Fibroblast of skin of left quadriceps (primary cell): ENCODE results near the gene SLX4IP.
A peak's percentile ranks its signal among the peaks of the same experiment; 100 is the strongest.

Source experiments
- DNase-seq, 2 experiments: peaks; one replicate each; pipeline ENCODE4 v3.0.0-alpha.2; 2013; ENCODE audit warnings: low read depth in 2 of 2

SLX4IP gene

GRCh38 chr20:10521068-10521831 lies 86.1 kb downstream of the SLX4IP start:
- DNase-seq, result no peak

- DNase-seq, result no peak
These were observed 86.7 kb downstream of the SLX4IP start for GRCh38 chr20:10521836-10522235.

DNA sequence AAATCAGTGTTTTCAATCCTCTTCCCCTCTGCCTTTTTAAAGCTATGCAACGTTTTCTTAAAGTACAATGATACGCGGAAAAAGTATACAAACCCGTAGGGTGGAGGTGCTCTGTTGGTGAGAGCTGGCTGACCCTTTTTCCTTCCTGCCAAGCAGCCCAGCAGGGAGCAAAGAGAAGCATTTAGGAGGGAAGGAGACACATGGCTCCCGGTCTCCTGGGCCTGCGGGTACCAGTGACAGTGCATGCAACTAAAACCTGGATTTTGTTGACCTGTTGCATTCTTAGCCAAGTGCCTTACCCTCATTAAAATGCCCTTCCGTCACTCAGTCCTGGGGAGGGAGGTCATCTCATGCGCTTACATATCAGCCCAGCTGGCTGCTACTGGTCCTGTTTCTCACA lies 87.2 kb downstream of the SLX4IP start:
- DNase-seq, result no peak

DNA sequence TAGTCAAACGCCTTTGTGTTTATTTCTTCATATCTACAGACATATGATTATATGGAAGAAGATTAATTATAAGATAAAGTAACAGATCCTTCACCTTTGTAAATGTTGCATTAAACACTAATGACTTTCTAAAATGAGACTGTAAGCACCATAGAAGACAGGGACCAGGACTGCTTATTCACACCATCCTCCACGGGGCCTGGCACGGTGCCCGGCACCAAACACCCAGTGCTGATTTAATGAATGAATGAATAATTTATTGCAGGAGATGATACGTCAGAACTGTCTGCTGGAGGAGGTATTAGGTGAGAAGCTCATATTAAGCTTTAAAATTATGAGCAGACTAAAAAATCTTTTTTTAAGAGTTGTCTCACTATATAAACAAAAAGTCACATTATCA lies 88.3 kb downstream of the SLX4IP start:
- DNase-seq, result no peak

DNA sequence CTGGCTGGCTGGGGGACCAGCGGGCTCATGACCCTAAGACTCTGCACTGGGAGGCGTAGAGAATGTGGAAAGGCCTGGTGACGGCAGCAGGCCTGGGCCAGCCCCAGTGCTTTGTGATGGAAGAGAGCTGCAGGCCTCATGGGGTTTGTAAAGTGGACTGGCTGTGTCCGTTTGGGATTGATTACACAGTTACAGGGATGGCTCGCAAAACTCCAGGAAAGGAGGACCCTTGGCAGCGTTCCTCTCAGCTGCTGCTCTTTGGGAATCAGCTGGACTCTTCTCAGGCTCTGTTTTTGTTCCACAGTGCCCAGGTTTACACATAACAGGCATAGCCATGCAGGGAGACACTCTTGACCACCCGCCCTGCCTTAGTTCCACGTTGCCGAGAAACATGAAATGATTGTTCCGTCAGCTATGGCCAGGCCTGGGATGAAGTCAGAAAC lies 89.0 kb downstream of the SLX4IP start:
- no peak for DNase-seq

DNA sequence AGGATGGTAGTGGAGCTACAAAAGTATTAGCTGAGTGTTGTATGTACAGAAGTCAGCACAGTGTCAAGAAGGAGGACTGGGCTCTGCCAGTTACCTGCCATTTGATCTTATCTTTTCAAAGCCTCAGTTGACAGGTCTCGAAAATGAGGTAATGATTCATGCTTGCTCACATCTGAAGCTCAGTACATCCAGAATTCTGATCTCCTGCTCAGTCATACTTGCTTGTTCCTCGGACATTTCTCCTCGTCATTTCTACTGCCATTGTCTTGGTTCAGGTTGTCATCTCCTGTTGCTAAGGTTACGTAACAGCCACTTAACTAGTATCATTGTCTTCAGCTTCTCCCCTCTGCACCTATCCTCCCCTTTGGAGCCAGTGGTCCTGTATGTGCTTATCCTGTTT lies 89.5 kb downstream of the SLX4IP start:
- DNase-seq, result no peak

GRCh38 chr20:10527781-10528180 lies 92.7 kb downstream of the SLX4IP start:
- no peak for DNase-seq

DNA sequence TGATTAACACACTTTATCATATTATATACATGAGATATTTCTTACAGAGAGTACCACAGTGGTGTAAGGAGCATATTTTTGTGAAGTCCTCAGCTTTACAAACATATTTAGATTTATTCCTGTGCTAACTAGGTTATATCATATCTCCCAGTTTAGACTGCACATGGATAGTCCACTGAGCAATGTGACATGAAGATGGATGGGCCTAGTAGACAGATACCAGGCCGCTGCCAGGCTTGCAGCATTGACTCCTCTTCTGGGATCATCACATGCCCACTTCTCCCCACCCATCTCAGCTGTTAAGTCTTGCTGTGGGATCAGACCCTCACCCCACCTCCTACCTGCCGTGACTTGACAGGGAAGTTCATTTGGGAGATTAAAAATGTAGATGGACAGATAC lies 95.8 kb downstream of the SLX4IP start:
- DNase-seq, result no peak

DNA sequence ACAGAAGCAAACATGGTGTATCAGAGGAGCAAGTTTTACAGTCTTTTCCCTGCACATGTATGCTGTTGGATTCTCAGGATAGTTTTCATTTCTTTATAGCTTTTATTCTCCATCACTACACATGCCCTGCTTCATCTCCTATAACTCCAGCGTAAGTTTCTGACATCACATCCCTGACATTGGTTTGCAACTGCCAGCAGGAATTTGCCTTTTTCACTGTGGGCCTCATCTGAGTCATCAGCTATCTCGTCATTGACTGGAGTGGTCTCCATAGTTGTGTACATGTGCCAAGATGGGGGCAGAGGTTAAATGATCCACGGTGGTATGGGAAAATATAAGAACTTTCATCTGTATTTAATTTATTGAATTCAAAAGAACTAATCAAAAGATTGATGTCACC lies 96.7 kb downstream of the SLX4IP start:
- DNase-seq, result peak in 1 of 2 experiments; percentile 55

DNA sequence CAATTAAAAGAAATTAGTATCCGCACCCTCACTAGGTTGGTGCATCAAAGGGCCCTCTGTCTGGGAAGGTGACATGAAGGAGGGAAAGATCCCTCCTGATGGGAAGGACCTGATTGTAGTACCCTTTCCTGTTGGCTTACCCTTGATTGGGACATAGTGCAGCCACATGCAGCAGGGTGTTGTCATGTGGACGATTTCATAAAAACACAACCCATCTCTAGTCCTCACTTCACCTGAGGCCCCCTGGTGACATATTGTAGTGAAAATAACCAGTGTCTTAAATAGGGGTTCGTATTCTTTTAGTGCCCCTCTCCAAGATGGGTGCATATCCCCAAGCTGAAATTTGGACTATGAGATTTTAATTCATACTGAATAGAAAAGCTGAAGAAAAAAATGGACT lies 97.3 kb downstream of the SLX4IP start:
- no peak for DNase-seq

GRCh38 chr20:10536531-10536930 lies 101.4 kb downstream of the SLX4IP start:
- no peak for DNase-seq

- DNase-seq, result peak in 1 of 2 experiments; percentile 44
These were observed 102.9 kb downstream of the SLX4IP start for GRCh38 chr20:10537850-10538480.

DNA sequence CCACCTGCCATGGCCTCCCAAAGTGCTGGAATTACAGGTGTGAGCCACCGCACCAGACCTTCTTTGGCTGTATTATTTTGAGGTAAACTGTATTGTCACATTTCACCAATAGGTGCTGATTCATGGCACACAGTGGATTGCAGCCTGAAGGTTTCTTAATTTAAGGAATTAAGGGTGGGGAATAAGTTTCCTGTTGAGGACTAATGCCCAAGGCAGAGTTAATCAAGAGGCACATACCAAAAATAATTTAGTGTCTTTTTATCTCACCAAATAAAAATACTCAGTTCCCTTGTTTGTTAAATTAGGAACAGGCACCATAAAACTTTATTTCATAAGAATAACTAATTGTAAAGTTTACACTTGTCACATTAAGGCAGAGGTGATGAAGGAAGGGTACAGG lies 103.7 kb downstream of the SLX4IP start:
- no peak for DNase-seq

DNA sequence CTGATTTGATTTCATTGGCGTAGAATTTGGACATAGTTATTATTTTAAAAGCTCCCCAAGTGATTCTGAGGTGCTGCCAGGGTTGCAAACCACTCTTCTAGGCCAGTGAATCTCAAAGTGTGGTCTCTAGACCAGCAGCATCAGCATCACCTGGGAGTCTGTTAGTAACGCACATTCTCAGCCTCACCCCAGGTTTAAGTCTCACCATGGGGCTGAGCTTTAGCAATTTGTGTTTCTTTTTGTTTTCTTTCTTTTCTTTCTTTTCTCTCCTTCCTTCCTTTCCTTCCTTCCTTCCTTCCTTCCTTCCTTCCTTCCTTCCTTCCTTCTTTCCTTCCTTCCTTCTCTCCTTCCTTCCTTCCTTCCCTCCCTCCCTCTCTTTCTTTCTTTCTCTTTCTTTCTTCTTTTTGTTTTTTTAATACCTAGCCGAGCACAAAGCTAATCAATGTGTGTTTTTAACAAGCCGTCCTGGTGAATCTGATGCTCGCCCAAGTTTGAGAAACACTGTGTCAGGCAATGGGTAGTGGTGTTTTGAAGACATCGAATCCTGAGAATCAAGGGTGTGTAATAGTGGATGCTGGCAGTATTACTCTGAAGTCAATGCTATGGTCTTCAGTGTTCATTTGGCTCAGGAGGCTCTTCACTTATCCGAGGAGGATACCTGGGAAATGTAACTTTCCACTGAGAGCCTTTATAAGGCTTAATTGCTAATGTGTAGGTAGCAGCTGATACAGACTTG lies 104.9 kb downstream of the SLX4IP start:
- DNase-seq, result no peak

DNA sequence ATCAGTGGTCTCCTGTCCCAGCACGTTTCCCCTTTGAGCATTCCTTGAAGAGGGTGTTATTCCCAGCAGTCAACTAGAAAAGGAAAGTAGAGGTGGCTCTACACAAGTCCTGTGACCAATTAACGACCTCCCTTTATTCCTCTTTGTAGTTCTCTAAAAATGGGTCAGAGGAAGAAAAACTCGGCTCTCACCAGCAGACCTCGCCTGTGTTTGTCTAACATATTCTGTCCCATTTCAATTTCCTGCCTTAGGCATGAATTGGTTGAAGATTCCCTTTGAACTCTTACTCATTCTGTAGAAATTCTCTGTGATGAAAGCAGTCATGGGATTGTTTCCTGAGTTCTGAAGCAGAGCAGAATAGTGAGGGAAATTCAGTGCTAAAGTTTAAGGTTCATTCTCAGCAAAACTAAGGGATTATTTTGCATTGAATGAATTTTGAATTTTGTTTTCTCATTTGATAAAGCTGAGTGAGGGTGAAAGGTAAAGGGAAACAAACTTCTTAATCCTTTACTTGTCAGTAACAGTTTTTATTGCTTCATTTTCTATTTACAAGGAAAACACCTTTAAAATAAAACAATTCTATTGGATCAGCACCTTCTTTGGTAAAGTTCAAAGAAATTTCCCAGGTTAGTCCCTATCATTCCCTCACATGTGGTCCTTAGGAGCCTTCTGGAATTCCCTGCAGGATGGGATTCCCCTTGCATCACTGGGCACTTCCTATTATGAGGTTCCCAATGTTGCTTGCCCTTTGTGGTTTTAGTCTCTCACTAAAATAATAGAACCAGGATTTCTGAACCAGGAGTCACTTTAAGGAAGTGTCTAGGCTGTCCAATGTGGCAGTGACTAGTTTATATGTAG lies 105.8 kb downstream of the SLX4IP start:
- DNase-seq, result peak in 1 of 2 experiments; percentile 33

DNA sequence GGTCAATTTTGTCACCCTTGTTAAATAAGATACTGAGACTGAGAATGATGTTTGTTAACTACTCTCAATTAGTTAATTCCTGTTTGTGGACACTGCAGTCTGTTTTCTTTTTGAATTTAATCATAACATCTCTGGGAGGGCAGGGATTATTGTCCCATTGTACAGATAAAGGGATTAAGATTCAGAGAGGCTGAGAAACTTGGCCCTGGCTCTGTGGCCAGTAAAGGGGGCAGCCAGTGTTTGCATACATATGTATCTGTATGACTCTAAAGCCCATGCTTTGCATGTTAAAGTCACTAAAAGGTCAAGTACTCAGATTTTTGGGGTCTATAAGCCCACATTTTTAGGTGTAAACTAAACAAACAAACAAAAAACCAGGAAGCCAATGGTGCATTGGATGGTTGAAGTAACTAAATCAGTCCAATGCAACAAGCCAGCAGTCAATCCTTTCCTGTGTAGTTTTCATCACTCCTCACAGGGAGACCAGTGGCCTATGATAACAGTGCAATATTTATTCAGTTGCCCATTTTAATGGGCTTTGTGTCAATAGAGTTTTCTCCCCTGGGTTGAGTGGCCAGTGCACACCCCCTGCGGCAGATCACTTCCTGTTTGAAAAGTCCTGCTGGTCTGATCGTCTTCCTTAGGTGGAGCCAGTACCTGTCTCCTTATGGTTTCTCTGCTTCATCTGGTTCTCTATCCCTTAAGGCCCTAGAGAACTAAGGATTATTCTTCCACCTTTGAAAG lies 106.7 kb downstream of the SLX4IP start:
- no peak for DNase-seq

DNA sequence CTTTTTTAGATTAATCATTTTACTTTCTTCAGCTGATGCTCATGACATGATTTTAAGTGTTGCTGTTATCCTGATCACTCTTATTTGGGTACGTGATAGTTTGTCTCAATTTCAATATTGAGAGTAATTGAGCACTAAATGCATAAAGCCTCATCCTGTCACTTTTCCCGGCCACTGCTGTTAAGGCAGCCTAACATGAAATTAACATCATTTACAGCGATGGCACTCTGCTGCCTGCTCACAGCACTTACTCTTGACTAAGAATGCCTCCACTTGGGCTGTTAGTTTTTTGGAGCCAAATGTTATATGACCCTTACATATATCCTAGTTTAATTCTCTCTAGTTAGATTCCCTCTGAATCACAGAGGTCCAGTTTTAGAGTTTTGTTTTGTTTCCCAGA lies 107.3 kb downstream of the SLX4IP start:
- no peak for DNase-seq

DNA sequence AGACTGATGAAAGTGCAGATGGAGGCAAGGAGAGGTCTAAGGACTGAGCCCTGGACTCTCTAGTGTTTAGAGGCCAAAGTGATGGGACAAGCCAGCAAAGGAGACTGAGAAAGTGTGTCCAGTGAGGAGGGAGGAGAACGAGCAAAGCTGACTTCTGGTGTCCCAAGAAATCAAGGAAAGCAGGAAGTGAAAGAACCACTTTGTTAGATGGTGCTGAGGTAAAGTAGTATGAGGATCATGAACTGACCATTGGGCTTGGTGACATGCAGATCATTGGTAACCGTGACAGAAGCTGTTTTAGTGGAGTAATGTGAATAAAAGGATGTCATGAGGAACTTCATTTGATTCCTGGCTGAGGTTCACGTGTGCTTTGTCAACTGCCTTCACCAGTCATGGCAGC lies 108.4 kb downstream of the SLX4IP start:
- no peak for DNase-seq

DNA sequence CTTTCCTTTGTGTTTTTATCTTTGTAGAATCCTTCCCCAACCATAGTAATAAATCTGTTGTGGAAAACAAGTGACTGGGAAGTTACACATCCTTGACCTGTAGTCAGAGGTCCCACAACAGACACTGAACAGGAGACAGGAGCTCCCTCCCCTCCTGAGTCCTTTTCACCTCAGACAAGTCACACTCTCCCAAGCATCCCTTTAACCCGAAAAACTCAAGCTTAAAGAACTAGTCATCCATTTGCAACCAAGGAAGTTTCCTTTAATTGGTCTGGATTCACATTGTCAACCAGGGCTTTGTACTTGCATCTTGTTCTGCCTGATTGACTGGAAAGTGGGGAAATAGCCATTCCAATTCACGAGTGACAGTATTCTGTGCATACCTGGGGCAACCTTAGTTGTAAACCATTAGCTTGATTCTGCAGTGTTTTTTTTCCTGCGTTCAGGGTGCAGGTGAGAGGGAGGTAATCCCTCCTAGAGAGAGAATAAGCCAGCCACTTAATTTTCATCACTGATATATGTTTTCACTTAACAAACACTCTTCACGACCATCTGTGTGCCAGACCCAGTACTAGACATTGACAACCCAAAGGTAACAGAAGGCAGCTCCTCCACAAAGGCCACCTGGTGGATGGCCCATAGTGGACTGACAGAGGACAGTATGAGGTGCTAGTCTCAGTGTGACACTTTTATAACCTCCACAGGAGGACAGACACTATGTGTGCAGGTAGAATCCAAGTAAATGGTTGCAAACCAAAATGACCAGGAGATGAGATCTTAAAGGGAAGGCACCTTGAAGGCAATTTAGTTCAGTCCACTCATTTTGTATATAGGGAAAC lies 112.4 kb downstream of the SLX4IP start:
- no peak for DNase-seq

DNA sequence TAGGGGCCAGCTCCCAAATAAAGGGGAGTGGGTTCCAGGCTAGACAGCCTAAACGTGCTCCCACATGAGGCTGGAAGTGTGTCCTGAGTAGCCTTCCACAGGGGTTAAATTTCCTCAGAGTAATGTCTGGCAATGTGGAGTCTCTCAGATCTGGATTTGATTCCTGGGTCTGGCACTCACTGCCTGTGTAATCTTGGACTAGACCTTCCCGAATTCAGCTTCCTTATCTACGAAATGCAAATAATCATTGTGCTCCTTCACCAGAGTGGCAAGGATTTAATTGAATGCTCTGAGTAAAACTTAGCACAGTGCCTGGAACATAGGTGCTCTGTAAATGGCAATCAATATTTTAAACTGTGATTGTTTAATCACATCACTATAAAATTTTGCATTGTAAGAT lies 114.4 kb downstream of the SLX4IP start:
- DNase-seq, result no peak
